LNCAP (cell line): ENCODE data around the gene RNF17.

ENCODE experiments used
- TF ChIP-seq, protein P1 (sequence below): fragments of 450-650 bp; IDR thresholded peaks from 2 replicates; pipeline ENCODE4 v1.5.1; 2017; ENCODE audit warnings: mild to moderate bottlenecking

Gene RNF17

DNA sequence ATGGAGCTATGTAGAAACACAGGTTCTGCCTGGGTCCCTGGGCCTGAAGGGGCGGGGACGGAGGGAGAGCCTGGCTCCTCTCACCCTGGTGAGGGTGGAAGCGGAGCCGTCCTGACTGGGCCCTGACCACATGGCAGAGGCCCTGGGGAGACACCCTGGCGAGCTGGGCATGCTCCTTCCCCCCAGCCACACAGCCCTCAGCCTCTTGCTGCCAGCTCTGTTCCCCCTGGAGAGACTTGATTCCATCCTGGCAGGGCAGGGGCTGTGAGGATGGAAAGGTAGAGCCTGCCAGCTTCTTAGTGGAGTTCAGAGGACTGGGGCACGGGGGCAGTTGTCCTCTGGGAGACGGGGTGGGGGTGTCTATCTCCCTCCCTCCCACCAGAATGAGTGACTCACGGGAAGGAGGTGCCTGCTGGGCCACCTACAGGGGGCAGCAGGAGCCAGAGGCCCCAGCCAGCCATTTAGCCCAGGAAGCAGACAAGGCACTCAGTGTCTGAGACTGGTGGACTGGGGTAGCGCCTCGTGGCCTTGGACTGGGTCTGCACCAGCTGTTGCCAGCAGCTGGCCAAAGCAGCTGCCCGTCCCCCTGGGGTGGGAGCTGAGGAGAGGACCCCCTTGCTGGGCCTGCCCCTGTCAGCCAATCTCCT is 22.8 kb upstream of the RNF17 start:
- TF ChIP-seq, protein P1, sequence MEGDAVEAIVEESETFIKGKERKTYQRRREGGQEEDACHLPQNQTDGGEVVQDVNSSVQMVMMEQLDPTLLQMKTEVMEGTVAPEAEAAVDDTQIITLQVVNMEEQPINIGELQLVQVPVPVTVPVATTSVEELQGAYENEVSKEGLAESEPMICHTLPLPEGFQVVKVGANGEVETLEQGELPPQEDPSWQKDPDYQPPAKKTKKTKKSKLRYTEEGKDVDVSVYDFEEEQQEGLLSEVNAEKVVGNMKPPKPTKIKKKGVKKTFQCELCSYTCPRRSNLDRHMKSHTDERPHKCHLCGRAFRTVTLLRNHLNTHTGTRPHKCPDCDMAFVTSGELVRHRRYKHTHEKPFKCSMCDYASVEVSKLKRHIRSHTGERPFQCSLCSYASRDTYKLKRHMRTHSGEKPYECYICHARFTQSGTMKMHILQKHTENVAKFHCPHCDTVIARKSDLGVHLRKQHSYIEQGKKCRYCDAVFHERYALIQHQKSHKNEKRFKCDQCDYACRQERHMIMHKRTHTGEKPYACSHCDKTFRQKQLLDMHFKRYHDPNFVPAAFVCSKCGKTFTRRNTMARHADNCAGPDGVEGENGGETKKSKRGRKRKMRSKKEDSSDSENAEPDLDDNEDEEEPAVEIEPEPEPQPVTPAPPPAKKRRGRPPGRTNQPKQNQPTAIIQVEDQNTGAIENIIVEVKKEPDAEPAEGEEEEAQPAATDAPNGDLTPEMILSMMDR, result peak; percentile 12; the same call in 1 of the 2 replicates

DNA sequence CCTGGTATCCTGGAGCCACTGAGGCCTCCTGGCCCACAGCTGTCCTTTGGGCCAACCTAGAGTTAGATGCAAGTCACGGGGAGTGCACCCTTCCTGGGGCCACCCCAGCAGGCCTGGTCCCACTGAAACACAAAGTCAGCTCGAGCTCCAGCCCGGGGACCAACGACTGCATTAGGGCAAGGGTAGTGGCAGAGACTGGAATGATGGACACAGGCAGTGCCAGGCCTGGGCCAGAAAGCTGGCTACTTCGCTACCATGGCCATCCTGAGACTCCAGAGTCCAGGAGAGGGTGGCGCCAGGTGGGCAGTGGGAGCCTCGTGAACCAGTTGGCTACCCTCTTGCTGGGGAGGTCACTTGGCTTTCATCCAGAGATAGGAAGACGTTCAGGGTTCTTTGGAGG is 22.2 kb upstream of the RNF17 start:
- TF ChIP-seq, protein P1, result no peak

DNA sequence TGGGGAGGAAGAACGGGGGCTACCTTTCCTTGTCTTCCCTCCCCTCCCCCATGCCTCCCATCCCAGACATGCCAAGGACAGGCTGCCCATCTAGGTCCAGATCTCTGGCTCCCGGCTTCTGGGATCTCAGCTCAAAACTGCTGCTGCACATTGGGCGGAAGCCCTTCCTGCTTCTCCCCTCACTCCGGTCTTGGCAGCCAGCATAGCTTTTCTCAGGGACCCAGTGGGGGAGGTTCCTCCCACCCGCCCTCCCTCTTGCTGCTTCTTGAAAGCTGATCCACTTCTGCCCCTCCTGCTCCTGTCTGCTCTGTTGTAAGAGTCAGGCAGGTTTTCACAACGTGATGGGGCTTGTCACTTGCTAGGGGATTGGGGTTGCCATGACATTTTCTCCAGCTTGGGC is 21.7 kb upstream of the RNF17 start:
- TF ChIP-seq, protein P1, result no peak

- TF ChIP-seq, protein P1, result no peak
Observed at GRCh38 chr13:24742977-24743376, 21.0 kb upstream of the RNF17 start.

- TF ChIP-seq, protein P1, result no peak
Observed at GRCh38 chr13:24744247-24744646, 19.7 kb upstream of the RNF17 start.

DNA sequence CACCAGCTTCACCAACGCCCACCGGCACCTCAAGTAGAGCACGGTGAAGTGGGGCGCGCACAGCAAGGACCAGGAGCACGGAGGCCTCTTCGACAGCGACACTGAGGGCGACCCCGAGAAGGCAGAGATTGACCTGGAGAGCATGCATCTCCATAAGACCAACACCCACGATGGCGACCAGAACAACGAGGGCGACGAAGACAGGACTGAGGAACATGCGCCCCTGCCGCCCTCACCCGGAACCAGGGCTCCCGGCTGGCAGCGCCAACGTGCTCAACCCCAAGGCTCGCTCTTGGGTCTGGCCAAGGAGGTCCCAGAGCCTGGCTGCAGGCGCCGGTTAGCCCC is 18.5 kb upstream of the RNF17 start:
- TF ChIP-seq, protein P1, result no peak

DNA sequence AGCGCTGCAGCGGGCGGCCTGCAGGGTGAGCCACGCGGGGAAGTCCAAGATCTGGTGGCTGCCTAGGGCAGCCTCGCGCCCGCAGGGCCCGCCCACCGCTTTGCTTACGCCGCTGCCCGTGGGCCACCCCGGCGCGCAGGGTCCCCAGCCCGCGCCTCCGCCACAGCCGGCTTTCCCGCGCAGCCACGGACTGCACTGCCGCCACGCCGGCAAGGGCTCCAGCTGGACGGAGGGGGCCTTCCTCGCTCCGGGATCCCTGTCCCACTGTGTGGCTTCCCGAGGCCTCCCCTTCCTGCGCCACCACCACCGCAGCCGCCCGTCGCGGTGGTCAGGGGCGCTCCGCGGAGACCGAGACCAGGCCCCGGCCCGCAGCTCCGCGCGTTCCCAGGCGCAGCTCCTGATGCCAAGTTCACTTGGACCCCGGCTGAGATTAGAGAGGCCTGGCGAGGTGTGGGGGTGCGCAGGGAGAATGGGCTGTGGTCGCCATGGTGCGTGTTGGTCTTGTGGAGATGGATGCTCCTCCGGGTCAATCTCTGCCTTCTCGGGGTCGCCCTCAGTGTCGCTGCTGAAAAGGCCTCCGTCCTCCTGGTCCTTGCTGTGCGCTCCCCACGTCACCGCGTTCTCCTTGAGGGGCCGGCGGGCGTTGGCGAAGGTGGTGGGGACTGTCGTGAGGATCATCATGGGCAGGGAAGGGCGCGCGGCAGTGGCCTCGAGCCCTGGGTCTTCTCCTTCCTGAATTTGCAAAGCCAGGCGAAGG is 17.9 kb upstream of the RNF17 start:
- TF ChIP-seq, protein P1, result no peak
